ENCODE data around the gene WBP4.

WBP4 gene, protein sequence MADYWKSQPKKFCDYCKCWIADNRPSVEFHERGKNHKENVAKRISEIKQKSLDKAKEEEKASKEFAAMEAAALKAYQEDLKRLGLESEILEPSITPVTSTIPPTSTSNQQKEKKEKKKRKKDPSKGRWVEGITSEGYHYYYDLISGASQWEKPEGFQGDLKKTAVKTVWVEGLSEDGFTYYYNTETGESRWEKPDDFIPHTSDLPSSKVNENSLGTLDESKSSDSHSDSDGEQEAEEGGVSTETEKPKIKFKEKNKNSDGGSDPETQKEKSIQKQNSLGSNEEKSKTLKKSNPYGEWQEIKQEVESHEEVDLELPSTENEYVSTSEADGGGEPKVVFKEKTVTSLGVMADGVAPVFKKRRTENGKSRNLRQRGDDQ

DNA sequence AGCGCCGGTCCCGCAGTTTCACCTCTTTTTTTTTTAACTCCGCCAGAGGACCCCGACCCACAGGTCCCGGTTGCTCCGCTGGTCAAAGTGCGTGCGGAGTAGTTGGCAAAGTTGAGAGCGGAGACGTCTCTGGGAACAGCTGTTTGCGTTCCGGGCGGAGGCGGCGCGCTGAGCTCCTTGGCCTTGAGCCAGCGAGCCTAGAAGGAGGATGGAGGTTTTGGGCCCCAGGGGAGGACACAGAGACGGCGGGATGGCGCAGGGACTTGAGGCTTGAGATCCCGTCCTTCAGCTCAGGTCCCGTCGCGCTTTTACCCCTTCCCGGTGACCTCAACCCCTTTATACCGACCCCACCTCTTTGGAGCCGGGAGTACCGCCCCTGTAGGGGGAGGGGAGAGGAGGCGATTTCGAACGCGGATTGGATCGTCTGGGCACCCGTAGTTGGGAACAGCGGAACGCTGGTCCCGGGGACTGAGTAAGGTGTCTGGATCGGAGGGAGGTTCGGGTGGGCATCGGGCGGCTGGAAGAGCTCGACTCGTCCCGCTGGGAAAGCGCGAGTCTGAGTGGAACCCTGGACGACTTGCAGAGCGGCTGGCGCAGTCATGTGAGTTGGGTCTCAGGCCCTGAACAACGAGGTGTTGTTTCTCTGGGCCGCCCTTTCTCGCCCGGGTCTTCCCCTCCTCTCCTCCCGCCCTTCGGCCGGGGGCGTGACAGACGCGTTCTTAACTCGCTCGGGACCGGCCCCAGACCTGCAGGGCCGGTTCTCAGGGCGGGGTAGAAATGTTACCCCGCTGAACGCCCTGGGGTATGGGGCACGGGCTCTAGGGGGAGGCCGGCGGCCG is at the start of gene WBP4:
Gene WBP4 (plus strand): TSS at position 435 of the 839 bp plus-strand sequence. CDS start 165 bp downstream, at position 600.
- TF ChIP-seq Cebpa-rat (IDR thresholded peaks at IDR 0.05): no peak
- Histone ChIP-seq H3K9ac (peak within 1 kb of the TSS; percentile 90 to 98 (median 96)), H3K27me3 (no peaks in the 10 kb centered on the region), H3K4me1 (peaks cover 25 to 50% (median 41%) of the 10 kb centered on the region in 10 experiments), H3K4me2 (peak within 1 kb of the TSS; percentile 83 to 98 (median 94)), H4K20me1 (peaks cover 7 to 37% (median 31%) of the 10 kb centered on the region in 11 experiments; a peak in 21 of 22 replicates), H3K36me3 (peaks cover 14 to 56% (median 34%) of the 10 kb centered on the region in 11 experiments; a peak in 21 of 22 replicates), H3K27ac (peak within 1 kb of the TSS; percentile 87 to 98 (median 96)), H3K4me3 (peak within 1 kb of the TSS; percentile 77 to 89 (median 84)), H3K9me3 (replicated peaks in 1 of 11) (no peaks in the 10 kb centered on the region)

DNA sequence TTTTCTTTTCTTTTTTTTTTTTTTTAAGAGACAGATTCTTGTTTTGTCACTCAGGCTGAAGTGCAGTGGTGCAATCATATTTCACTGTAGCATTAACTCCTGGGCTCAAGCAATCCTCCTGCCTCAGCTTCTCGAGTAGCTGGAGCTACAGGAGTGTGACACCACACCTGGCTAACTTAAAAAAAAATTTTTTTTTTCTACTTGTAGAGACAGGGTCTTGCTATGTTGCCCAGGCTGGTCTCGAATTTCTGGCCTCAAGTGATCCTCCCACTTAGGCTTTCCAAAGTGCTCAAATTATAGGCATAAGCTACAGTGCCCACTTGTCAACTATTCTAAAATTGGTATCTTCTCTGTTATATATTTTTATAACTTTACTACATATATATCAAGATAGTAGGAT is 48.8 kb upstream of the WBP4 start:
- Histone ChIP-seq H3K9me3 (replicated peaks in 1 of 11) (no peaks in the 10 kb centered on the region), H3K9ac (peak overlapping the region in 7 of 11 experiments; percentile 24 to 55 (median 37); a peak in 10 of 22 replicates), H3K4me1 (peaks cover 48 to 81% (median 67%) of the 10 kb centered on the region in 10 experiments), H3K27me3 (no peaks in the 10 kb centered on the region), H4K20me1 (peaks cover 38 to 92% (median 52%) of the 10 kb centered on the region in 11 experiments), H3K4me3 (peak overlapping the region in 5 of 10 experiments; percentile 6 to 37 (median 15); a peak in 5 of 20 replicates), H3K36me3 (peaks cover 16 to 67% (median 35%) of the 10 kb centered on the region in 11 experiments; a peak in 21 of 22 replicates), H3K27ac (peak overlapping the region in 10 of 11 experiments; percentile 33 to 65 (median 50); a peak in 17 of 22 replicates), H3K4me2 (peak overlapping the region; percentile 44 to 85 (median 80); a peak in 21 of 22 replicates)
- no peak for TF ChIP-seq Cebpa-rat (IDR thresholded peaks at IDR 0.05)

DNA sequence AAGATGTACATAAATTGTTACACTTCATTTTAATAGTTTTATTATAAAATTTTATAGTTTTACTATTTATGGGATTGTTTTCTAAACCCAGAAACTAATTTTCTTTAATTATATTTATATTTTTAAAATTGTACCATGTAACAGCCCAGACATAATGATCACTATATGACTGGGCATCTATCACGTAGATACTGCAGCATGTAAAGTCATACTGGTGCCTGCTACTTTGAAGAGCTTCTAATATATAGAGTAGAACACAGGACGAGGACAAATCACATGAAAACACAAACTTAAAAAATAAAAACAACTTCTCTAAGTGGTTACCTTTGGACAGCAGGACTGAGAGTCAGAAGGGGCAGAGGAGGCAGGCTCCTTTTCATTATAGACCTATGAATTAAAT is 47.5 kb upstream of the WBP4 start:
- peak overlapping the region in 10 of 11 experiments; percentile 57 to 100 (median 96); a peak in 19 of 22 replicates for H3K27ac ChIP-seq
- H3K36me3 ChIP-seq: peaks cover 16 to 61% (median 35%) of the 10 kb centered on the region in 11 experiments; a peak in 21 of 22 replicates
- no peaks in the 10 kb centered on the region for H3K27me3 ChIP-seq
- peak overlapping the region; percentile 82 to 98 (median 93) for H3K4me2 ChIP-seq
- peak overlapping the region; percentile 50 to 83 (median 74); a peak in 19 of 20 replicates for H3K4me3 ChIP-seq
- H3K9ac ChIP-seq: peak overlapping the region; percentile 77 to 99 (median 92); a peak in 21 of 22 replicates
- no peaks in the 10 kb centered on the region for H3K9me3 ChIP-seq (replicated peaks in 1 of 11)
- peaks cover 36 to 68% (median 54%) of the 10 kb centered on the region in 10 experiments for H3K4me1 ChIP-seq
- H4K20me1 ChIP-seq: peaks cover 38 to 79% (median 52%) of the 10 kb centered on the region in 11 experiments
- TF ChIP-seq Cebpa-rat (IDR thresholded peaks at IDR 0.05): no peak

DNA sequence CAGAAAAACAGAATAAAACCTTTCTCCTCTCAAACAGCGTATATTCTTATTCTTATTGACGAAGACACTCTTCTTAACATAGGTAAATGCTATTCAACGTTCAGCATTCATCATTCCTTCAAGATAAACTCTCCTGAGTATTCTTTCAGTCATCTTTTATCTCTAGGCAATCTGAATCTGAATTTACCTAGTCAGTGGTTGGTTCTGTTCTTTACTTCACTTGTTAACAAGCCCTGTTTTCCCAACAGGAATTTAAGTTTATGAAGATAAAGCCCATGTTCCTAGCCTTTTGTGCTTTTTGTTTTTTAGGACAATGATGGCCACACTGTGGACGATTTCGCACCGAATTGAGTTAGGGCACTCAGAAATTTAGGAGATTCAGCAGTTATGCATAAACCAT is 45.4 kb upstream of the WBP4 start:
- H3K4me1 ChIP-seq: peaks cover 43 to 71% (median 53%) of the 10 kb centered on the region in 10 experiments
- peaks cover 16 to 51% (median 31%) of the 10 kb centered on the region in 11 experiments; a peak in 21 of 22 replicates for H3K36me3 ChIP-seq
- H3K27ac ChIP-seq: peak overlapping the region; percentile 57 to 100 (median 95); a peak in 21 of 22 replicates
- peaks cover 35 to 71% (median 61%) of the 10 kb centered on the region in 11 experiments for H4K20me1 ChIP-seq
- H3K4me3 ChIP-seq: peak overlapping the region; percentile 50 to 83 (median 74)
- no peaks in the 10 kb centered on the region for H3K27me3 ChIP-seq
- TF ChIP-seq Cebpa-rat (IDR thresholded peaks at IDR 0.05): no peak
- no peaks in the 10 kb centered on the region for H3K9me3 ChIP-seq (replicated peaks in 1 of 11)
- peak overlapping the region; percentile 77 to 99 (median 92) for H3K9ac ChIP-seq
- H3K4me2 ChIP-seq: peak overlapping the region; percentile 82 to 98 (median 93)

DNA sequence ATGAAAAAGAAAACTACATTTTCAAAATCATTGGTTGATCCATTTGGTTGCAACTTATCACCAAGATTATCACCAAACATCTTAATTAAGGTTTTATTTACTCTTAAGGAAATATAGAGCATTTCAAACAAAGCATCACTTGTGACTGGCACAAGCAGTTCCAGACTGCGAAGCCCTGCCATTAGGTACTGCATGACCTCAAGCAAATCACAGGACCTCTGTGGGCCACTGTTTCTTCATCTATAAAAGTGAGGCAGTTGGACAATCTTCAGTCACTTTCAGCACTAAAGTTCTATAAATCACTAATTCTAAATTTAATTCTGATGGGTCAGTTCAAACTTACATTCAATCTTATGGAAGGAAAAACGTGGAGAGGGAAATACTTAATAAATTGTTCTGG is 44.1 kb upstream of the WBP4 start:
- peak overlapping the region; percentile 46 to 88 (median 66) for H3K4me2 ChIP-seq
- peaks cover 32 to 71% (median 52%) of the 10 kb centered on the region in 10 experiments for H3K4me1 ChIP-seq
- no peak for TF ChIP-seq Cebpa-rat (IDR thresholded peaks at IDR 0.05)
- peaks cover 8 to 39% (median 22%) of the 10 kb centered on the region in 11 experiments; a peak in 20 of 22 replicates for H3K36me3 ChIP-seq
- H3K9ac ChIP-seq: peak overlapping the region; percentile 92 to 99 (median 96)
- H3K27ac ChIP-seq: peak overlapping the region; percentile 95 to 100 (median 98)
- peaks cover 25 to 70% (median 57%) of the 10 kb centered on the region in 11 experiments for H4K20me1 ChIP-seq
- H3K27me3 ChIP-seq: no peaks in the 10 kb centered on the region
- peak overlapping the region; percentile 67 to 83 (median 76) for H3K4me3 ChIP-seq
- no peaks in the 10 kb centered on the region for H3K9me3 ChIP-seq (replicated peaks in 1 of 11)

DNA sequence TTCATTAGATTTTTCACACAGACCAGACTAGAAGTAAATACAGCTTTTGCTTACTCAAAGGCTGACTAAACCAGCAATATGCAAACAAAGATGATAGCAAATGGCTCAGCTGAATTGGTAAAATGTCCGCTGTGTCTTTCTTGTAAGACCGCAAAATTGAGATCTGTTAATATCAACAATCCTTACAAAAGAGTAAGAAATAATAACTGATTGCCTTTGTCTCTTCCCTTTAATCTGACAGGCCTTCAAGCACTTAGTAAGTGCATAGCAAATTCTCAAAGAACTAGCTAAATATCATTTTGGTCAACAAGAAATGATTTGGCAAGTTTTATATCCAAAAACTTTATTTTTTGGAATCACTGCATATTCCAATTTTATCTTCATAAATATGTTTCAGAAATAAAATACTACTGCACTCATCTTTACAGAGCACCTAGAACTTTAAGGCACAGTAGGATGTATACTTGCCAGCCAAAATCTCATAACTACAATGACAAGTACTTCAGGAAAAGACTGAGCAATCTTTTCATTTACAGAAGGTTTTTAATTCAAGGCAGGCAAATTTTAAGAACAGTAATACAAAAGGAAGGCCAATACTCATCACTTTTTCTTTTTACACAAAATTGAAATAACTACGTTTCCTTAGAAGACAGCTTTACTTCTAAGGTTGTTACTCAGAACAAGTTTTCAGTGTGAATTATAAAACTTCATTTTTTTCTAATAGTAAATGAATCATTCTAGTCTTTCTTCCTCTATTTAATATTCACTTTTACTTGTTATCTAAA is 43.3 kb upstream of the WBP4 start:
- peaks cover 22 to 70% (median 52%) of the 10 kb centered on the region in 11 experiments for H4K20me1 ChIP-seq
- H3K9me3 ChIP-seq (replicated peaks in 1 of 11): no peaks in the 10 kb centered on the region
- TF ChIP-seq Cebpa-rat (IDR thresholded peaks at IDR 0.05): no peak
- peaks cover 2 to 38% (median 21%) of the 10 kb centered on the region in 11 experiments; a peak in 18 of 22 replicates for H3K36me3 ChIP-seq
- peaks cover 25 to 67% (median 44%) of the 10 kb centered on the region in 10 experiments for H3K4me1 ChIP-seq
- H3K4me3 ChIP-seq: peak overlapping the region; percentile 67 to 83 (median 76)
- H3K9ac ChIP-seq: peak overlapping the region; percentile 92 to 99 (median 96)
- H3K27me3 ChIP-seq: no peaks in the 10 kb centered on the region
- peak overlapping the region; percentile 95 to 100 (median 98) for H3K27ac ChIP-seq
- H3K4me2 ChIP-seq: peak overlapping the region; percentile 27 to 88 (median 66); a peak in 19 of 22 replicates

DNA sequence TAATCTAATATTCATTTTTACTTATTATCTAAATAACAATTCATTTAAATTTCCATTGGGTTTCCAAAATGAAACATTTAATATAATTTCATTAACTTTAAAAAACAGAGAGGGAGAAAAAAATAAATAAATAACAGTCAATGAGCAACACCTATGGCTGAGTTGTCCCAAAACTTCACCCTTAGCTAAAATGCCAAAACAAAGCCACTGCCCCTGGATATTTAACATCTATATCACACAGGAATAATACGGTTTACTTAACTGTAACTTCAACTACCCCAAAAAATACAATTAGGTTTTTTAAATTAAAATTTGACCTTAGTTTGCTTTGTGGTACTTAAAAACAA is 42.7 kb upstream of the WBP4 start:
- Histone ChIP-seq H3K4me2 (peak overlapping the region in 8 of 11 experiments; percentile 58 to 90 (median 76); a peak in 10 of 22 replicates), H3K4me3 (peak overlapping the region; percentile 67 to 83 (median 76)), H3K9ac (peak overlapping the region; percentile 92 to 99 (median 96)), H4K20me1 (peaks cover 17 to 70% (median 53%) of the 10 kb centered on the region in 11 experiments), H3K36me3 (peaks cover 0 to 32% (median 17%) of the 10 kb centered on the region in 11 experiments; a peak in 12 of 22 replicates), H3K27ac (peak overlapping the region; percentile 95 to 100 (median 98)), H3K27me3 (no peaks in the 10 kb centered on the region), H3K4me1 (peaks cover 22 to 69% (median 41%) of the 10 kb centered on the region in 10 experiments), H3K9me3 (replicated peaks in 1 of 11) (no peaks in the 10 kb centered on the region)
- no peak for TF ChIP-seq Cebpa-rat (IDR thresholded peaks at IDR 0.05)

All from BLaER1 treated with 17β-estradiol and CSF1 and Interleukin-3, amounts not matched to agents 10 nM and 100 nM (cell line).